HG03097 (cell line): ENCODE data around the gene EHBP1.
"Not testable (repeated sequence)": the region's sequence is repeated elsewhere in the genome, so short reads cannot be mapped to it uniquely, and the experiment has no call there.

Source experiments
- ATAC-seq: cut with Tn5 transposase; IDR thresholded peaks from one replicate; pipeline ENCODE4 v1.9.1; 2021; ENCODE audit not compliant: unreplicated experiment, low FRiP score

EHBP1 gene

GRCh38 chr2:62732262-62732777, 26.8 kb downstream of the EHBP1 start:
- ATAC-seq: no peak

DNA sequence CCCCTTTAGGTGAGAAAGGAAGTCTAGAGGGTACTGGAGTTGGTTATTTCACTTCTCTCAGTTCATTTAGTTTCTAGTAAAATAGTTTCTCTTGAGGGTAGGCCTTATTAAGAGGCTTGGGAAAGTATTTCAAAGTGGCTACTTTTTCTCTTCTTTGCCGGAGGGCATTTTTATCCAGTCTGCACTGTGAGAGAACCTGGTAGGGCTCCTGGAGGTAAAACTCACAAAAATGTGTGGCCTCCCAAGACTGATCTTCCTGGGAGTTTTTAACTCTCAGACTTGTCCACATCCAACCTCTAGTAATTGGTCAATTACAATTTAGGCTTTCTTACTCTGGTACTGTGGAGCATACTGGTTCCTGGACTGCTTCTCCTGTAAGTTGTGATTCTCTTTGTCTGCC, 28.0 kb downstream of the EHBP1 start:
- no peak for ATAC-seq

DNA sequence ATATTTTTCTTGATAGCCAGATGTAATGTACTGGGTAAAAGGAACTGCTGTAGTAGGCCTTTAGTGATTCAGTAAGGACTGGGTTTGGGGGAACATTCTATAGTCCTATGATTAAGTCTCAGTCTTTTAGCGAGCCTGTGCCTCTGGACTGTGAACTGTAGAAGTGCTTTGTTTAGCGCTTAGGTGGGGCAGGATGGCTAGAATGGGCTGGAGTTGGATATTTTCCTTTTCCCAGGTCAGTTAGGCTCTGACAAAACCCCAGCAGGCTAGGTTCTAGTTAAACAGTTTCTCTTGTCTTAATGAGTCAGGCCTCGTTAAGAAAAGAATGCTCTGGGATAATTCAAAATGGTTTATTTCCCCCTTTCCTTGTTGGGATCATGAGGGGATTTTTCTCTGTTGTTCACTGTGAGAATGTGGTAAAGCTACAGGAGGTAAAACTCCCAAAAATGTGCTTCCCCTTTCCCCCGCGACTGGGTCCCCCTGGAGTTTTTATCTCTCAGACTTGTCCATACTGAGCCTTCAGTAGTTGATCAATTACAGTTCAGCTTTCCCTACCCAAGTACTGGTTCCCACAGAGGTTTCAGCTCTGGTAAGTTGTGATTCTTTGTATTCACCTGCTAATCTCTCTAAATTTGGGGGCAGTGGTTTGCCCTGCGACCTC, 31.5 kb downstream of the EHBP1 start:
- peak; percentile 42 for ATAC-seq

DNA sequence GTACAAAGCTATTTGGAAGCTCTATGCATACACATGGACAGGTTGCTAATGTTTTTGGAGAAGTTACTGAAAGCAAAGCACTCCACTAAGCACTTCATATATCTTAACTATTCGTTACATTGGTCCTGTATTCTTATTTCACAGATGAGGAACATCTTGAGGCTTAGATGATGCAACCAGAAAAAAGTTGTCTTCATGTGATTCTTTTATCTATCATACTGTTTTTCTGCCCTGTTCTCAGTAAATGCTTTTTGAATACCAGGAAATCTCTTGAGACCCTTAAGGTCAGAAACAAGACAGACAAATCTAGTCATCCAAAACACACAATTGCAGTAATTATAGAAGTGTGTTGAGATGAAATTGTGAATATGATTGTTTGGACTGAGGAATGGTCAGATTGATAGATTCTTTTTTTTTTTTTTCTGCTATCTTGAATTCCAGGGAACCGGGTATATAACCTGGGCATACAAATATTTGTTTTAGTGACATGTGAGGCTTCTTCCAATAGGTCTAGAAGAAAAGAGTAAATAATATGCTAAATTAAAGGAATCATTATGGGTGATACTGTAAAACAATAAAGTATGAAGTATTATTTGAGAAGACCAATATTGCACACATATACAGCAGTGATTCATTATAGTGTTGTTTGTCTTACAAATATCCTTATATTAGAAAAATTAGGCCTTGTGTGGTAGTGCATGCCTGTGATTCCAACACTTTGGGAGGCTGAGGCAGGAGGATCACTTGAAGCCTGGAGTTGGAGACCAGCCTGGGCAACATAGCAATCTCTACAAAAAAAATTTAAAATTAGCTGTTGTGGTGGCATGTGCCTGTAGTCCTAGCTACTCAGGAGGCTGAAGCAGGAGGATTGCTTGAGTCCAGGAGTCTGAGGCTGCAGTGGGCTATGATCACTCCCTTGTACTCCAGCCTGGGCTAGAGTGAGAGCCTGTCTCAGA, 33.7 kb downstream of the EHBP1 start:
- no peak for ATAC-seq

DNA sequence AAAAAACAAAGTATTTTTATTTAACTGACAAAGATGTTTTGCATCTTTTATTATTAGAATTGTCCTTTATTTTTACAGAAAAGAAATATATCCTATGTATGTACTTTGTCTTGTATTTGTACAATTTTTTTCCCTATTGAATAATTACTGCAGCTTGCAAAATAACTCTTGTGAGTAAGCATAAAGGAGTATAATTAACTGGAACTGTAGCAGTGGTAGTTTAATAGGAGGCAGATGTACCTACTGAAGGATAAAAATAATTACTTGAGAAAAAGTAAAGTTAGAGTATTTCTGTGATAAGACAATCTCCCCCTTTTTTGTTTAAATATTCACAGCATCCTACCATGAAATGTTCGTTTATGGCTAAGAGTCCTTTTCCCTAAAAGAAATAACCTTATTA, 34.7 kb downstream of the EHBP1 start:
- ATAC-seq: no peak

GRCh38 chr2:62741127-62741526, 35.6 kb downstream of the EHBP1 start:
- no peak for ATAC-seq

- no peak for ATAC-seq
Observed at GRCh38 chr2:62741954-62742722, 36.6 kb downstream of the EHBP1 start.

DNA sequence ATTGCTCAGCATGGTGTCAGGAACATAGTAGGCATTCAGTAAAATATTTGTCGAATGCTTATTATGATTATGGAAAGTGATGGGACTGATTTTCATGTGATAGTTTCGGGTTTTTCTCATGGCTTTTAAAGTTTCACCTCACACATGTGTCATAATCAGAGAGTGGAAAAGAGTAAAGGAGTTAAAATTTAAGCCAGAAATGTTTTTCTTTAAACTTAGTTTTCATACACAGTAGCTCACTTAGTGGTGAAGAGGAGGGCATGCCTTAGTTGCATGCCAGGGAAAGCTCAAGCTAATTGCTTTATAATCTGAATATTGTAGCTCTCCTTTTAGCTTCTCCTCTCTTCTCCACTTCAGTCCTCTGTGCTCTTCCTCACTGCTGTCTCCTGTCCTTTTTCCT, 38.0 kb downstream of the EHBP1 start:
- ATAC-seq: no peak

DNA sequence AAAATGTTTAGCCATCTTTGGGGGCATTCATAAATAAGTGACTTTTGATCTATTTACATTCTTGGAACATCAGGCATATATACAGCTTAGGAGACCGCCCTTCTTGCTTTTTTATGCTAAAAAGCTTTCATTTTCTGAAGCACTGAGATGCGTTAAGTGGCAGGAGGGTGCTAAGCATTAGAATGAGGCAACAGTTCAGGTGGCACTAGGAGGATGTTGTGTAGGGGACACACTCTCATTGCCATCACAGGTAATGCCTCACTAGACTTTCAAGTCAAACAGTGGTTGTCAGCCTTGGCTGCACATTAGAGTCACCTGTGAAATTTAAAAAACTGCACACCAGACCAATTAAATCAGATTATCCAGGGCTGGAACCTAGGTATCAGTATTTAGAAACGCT, 39.1 kb downstream of the EHBP1 start:
- peak; percentile 41 for ATAC-seq

DNA sequence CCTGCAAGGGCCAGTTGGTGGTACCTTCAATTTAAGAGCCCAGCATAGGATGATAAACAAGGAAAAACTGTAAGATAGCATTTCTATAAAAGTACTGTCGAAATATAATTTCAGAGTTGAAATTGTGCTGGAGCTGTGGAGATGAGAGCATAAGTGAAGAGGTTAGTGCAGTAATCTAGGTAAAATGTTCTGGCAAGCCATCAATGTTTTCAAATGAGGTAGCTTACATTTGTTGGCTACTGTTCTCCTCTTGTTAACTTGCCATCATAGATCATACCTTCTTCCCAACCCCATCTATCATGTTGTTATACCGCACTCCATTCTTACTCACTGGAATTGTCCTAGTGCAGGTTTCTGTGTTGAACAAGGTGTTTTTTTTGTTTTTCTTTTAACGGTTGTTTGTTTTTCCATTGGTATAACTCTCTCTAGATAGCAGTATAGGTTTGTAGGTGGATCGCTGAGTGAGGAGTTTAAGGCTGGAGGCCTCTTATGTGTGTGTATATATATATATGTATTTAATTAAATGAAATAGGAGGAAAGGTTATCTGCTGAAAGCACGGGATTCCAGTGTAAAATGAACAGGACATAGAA, 40.5 kb downstream of the EHBP1 start:
- ATAC-seq: no peak

GRCh38 chr2:62747169-62747568, 41.7 kb downstream of the EHBP1 start:
- ATAC-seq: no peak

GRCh38 chr2:62747876-62748275, 42.4 kb downstream of the EHBP1 start:
- no peak for ATAC-seq

DNA sequence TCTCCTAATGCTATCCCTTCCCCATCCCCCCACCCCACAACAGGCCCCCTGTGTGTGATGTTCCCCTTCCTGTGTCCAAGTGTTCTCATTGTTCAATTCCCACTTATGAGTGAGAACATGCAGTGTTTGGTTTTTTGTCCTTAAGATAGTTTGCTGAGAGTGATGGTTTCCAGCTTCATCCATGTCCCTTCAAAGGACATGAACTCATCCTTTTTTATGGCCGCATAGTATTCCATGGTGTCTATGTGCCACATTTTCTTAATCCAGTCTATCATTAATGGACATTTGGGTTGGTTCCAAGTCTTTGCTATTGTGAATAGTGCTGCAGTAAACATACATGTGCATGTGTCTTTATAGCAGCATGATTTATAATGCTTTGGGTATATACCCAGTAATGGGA, 43.6 kb downstream of the EHBP1 start:
- not testable (repeated sequence) for ATAC-seq

DNA sequence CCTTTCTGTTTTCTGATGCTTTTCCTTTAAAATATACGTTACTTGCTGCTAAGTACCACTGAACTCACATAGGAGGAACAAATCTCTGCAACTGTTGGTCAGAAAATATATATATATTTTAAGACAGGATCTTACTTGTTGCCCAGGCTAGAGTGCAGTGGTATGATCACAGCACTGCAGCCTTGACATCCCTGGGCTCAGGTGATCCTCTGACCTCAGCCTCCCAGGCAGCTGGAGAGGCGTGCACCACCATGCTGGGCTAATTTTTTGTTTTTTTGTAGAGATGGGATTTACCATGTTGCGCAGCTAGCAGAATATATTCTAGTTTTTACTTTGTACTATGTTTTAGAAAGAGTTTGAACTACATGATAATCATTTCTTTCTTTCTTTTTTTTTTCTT, 51.5 kb downstream of the EHBP1 start:
- no peak for ATAC-seq

- ATAC-seq: no peak
Observed at GRCh38 chr2:62760026-62760425, 54.5 kb downstream of the EHBP1 start.

DNA sequence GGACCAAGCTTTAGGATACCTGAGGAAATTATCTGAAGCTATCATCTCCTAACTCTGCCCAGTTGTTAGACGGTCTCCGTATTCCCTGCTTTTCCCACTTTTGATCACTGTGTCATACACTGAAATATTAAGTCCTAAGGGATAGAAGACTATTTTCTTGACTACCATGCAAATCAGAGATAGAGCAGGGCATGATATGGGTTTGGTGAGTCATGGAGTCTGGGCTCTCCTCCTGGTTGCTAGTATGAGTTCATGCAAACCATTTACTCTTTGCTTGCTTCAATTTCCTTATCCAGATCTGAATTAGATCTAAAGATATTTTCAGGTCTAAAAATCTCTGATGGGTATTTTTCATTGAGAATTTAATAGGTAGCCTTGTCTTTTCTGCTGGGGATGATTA, 55.0 kb downstream of the EHBP1 start:
- no peak for ATAC-seq

- ATAC-seq: no peak
Observed at GRCh38 chr2:62765619-62766376, 60.3 kb downstream of the EHBP1 start.

DNA sequence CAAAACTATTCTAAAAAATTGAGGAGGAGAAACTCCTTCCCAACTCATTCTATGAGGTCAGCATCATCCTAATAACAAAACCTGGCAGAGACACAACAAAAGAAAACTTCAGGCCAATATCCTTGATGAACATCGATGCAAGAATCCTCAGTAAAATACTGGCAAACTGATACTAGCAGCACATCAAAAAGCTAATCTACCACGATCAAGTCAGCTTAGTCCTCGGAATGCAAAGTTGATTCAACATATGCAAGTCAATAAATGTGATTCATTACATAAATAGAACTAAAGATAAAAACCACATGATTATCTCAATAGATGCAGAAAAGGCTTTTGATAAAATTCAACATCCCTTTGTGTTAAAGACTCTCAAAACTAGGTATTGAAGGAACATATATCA, 63.1 kb downstream of the EHBP1 start:
- no peak for ATAC-seq

DNA sequence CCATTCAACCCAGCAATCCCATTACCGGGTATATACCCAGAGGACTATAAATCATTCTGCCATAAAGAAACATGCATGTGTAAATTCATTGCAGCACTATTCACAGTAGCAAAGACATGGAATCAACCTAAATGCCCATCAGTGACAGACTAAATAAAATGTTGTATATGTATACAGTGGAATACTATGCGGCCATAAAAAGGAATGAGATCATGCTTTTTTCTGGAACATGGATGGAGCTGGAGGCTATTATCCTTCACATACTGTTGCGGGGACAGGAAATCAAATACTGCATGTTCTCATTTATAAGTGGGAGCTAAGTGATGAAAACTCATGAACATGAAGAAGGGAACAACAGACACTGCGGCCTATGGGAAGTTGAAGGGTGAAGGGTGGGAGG, 65.1 kb downstream of the EHBP1 start:
- no peak for ATAC-seq
